ENCODE results near the gene POC1B. TPM values are rescaled to one million over a fixed set of nuclear protein-coding genes. Genes with fewer than 3 reads are reported as not detected.

The POC1B gene
- total RNA-seq, 2 donors from 2014 or later: 10.9 to 32.6 TPM

- TF ChIP-seq CTCF (IDR thresholded peaks at IDR 0.05): no peak
- no peak for TF ChIP-seq POLR2A (IDR thresholded peaks at IDR 0.05)
- H3K4me1 ChIP-seq: no peaks in the 10 kb centered on the region
- no peaks in the 10 kb centered on the region for H3K36me3 ChIP-seq (replicated peaks in 1 of 2; ENCODE audit: insufficient read depth in 1 of 2, low read depth in 2 of 2)
- H3K4me3 ChIP-seq: no peak overlapping the region
- ATAC-seq (no peak), DNase-seq (no peak)
- no peak overlapping the region for H3K27ac ChIP-seq
- intact Hi-C loops (cut with DNase I): no loop called here
- 80 to 84% methylated on average over 4 of the region's 4 CpGs for WGBS, 2 donors
- no peaks in the 10 kb centered on the region for H3K9me3 ChIP-seq
- H3K27me3 ChIP-seq: no peaks in the 10 kb centered on the region
Measured at GRCh38 chr12:89437231-89437630, 88.6 kb downstream of the POC1B start.

- no peak for TF ChIP-seq CTCF (IDR thresholded peaks at IDR 0.05)
- TF ChIP-seq POLR2A (IDR thresholded peaks at IDR 0.05): no peak
- H3K9me3 ChIP-seq: no peaks in the 10 kb centered on the region
- no peaks in the 10 kb centered on the region for H3K4me1 ChIP-seq
- no peaks in the 10 kb centered on the region for H3K27me3 ChIP-seq
- 88 to 93% methylated on average over 6 of the region's 6 CpGs for whole genome bisulfite sequencing, 2 donors
- H3K27ac ChIP-seq: no peak overlapping the region
- H3K36me3 ChIP-seq (replicated peaks in 1 of 2; ENCODE audit: insufficient read depth in 1 of 2, low read depth in 2 of 2): no peaks in the 10 kb centered on the region
- ATAC-seq: no peak
- DNase-seq: no peak
- no peak overlapping the region for H3K4me3 ChIP-seq
- intact Hi-C loops (cut with DNase I): no loop called here
Measured at GRCh38 chr12:89436062-89436461, 89.8 kb downstream of the POC1B start.

GRCh38 chr12:89433634-89434033 lies 92.2 kb downstream of the POC1B start:
- WGBS, 2 donors: 82 to 85% methylated on average over 4 of the region's 4 CpGs
- intact Hi-C loops (cut with DNase I): no loop called here
- H3K27me3 ChIP-seq: no peaks in the 10 kb centered on the region
- H3K36me3 ChIP-seq (replicated peaks in 1 of 2; ENCODE audit: insufficient read depth in 1 of 2, low read depth in 2 of 2): no peaks in the 10 kb centered on the region
- DNase-seq (no peak), ATAC-seq (no peak)
- no peaks in the 10 kb centered on the region for H3K9me3 ChIP-seq
- H3K4me3 ChIP-seq: no peak overlapping the region
- no peaks in the 10 kb centered on the region for H3K4me1 ChIP-seq
- H3K27ac ChIP-seq: no peak overlapping the region
- TF ChIP-seq POLR2A (IDR thresholded peaks at IDR 0.05) (no peak), CTCF (IDR thresholded peaks at IDR 0.05) (no peak)

- no peaks in the 10 kb centered on the region for H3K4me1 ChIP-seq
- intact Hi-C loops (cut with DNase I): no loop called here
- 93 to 94% methylated on average over 1 of the region's 1 CpG for WGBS, 2 donors
- no peak overlapping the region for H3K27ac ChIP-seq
- no peak for ATAC-seq
- no peak for TF ChIP-seq CTCF (IDR thresholded peaks at IDR 0.05)
- no peaks in the 10 kb centered on the region for H3K27me3 ChIP-seq
- no peaks in the 10 kb centered on the region for H3K36me3 ChIP-seq (replicated peaks in 1 of 2; ENCODE audit: insufficient read depth in 1 of 2, low read depth in 2 of 2)
- H3K4me3 ChIP-seq: no peak overlapping the region
- no peaks in the 10 kb centered on the region for H3K9me3 ChIP-seq
- DNase-seq: no peak
Measured at GRCh38 chr12:89432396-89432795, 93.5 kb downstream of the POC1B start.

GRCh38 chr12:89429528-89429927 lies 96.3 kb downstream of the POC1B start:
- 94% methylated on average over 3 of the region's 3 CpGs for WGBS, 2 donors

More at GRCh38 chr12:89429528-89429927, 96.3 kb downstream of the POC1B start:
- DNase-seq (no peak), ATAC-seq (no peak)
- H3K9me3 ChIP-seq: no peaks in the 10 kb centered on the region
- intact Hi-C loops (cut with DNase I): no loop called here
- H3K27me3 ChIP-seq: no peaks in the 10 kb centered on the region
- no peaks in the 10 kb centered on the region for H3K4me1 ChIP-seq
- no peak for TF ChIP-seq CTCF (IDR thresholded peaks at IDR 0.05)
- TF ChIP-seq POLR2A (IDR thresholded peaks at IDR 0.05): no peak
- no peak overlapping the region for H3K4me3 ChIP-seq
- H3K36me3 ChIP-seq (replicated peaks in 1 of 2; ENCODE audit: insufficient read depth in 1 of 2, low read depth in 2 of 2): no peaks in the 10 kb centered on the region
- H3K27ac ChIP-seq: no peak overlapping the region

Data from body of pancreas (tissue), 4 donors.